Lower leg skin (tissue), 4 donors: ENCODE measurements around the gene FILIP1. TPM values are rescaled to one million over a fixed set of nuclear protein-coding genes. Genes with fewer than 3 reads are reported as not detected.

Experiments used
- DNase-seq, 2 donors: peaks; one replicate each; pipeline ENCODE4 v3.0.0-alpha.2; 2019; ENCODE audit warnings: low spot score in 2 of 2
- H3K4me3 ChIP-seq: fragments of 200-600 bp; sonication (generic); 2 replicates; pipeline ENCODE4 v1.5.1; 2017; ENCODE audit warnings: mild to moderate bottlenecking, low read depth; ENCODE audit not compliant: poor library complexity, severe bottlenecking
- POLR2A ChIP-seq, 2 donors: fragments of 450-650 bp; IDR thresholded peaks; one replicate each; pipeline ENCODE4 v1.6.1; 2016 to 2017; ENCODE audit warnings: antibody characterized with exemption in 2 of 2, mild to moderate bottlenecking in 1 of 2, moderate library complexity in 1 of 2
- WGBS, 2 donors: methylation state at CpG; one replicate each; pipeline ENCODE4 v1.1.5; 2018; 5-methylcytosine and 5-hydroxymethylcytosine counted together
- intact Hi-C: fragments of 100-400 bp; cut with DNase I; formaldehyde crosslinking; loops from one replicate; pipeline ENCODE4 v1.15.0; 2023; ENCODE audit warnings: low total_unique reads
- total RNA-seq, 4 donors: library from RNA; depleted of rRNA; stranded (reverse); fragments of >200 nt; gene quantifications; one replicate each; pipeline ENCODE4 v1.1.0, GENCODE V29; 2016
- TF ChIP-seq, protein P1 (sequence below), 3 donors: fragments of 450-650 bp; IDR thresholded peaks; one replicate each; pipeline ENCODE4 v1.5.1; 2016; ENCODE audit warnings: antibody characterized with exemption in 3 of 3, mild to moderate bottlenecking in 3 of 3, moderate library complexity in 2 of 3

The FILIP1 gene, protein sequence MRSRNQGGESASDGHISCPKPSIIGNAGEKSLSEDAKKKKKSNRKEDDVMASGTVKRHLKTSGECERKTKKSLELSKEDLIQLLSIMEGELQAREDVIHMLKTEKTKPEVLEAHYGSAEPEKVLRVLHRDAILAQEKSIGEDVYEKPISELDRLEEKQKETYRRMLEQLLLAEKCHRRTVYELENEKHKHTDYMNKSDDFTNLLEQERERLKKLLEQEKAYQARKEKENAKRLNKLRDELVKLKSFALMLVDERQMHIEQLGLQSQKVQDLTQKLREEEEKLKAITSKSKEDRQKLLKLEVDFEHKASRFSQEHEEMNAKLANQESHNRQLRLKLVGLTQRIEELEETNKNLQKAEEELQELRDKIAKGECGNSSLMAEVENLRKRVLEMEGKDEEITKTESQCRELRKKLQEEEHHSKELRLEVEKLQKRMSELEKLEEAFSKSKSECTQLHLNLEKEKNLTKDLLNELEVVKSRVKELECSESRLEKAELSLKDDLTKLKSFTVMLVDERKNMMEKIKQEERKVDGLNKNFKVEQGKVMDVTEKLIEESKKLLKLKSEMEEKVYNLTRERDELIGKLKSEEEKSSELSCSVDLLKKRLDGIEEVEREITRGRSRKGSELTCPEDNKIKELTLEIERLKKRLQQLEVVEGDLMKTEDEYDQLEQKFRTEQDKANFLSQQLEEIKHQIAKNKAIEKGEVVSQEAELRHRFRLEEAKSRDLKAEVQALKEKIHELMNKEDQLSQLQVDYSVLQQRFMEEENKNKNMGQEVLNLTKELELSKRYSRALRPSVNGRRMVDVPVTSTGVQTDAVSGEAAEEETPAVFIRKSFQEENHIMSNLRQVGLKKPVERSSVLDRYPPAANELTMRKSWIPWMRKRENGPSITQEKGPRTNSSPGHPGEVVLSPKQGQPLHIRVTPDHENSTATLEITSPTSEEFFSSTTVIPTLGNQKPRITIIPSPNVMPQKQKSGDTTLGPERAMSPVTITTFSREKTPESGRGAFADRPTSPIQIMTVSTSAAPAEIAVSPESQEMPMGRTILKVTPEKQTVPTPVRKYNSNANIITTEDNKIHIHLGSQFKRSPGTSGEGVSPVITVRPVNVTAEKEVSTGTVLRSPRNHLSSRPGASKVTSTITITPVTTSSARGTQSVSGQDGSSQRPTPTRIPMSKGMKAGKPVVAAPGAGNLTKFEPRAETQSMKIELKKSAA (N-terminal part only)
- 1 to 10 TPM in 2 of 4 donors, under 1 TPM in 2; 0.38 to 1.6 (median 0.92) TPM for total RNA-seq

DNA sequence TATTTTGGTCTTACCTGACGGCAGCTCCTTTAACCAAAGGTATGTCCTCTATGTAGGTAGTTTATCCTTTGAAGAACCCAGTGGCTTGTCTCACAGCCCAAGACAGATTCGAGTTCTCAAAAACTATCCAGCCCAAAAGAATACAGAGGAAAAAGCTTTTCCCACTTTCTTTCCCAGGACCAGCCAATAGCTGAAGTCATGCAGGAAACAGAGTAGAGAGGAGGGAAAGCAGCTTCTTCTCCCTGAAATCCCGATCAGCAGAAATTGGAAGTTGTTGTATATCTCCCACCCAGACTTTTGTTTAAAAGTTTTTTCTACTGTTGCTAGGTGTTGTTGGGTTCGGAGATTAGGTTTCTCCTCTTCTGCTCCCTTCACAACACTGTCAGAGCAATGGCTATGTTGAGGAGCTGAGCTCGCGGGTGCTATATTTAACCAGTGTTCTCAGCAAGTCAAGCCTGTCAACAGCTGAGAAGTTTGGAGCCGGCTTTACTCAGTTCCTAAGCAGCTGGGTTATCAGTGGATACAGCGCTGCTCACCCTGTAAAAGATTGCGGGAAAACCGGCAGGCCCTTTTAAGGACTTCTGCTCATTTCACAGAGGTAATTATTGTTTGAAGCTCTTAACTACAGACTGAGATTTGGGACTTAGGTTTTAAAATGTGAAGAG, at the start of gene FILIP1:
TSS of gene FILIP1 (minus strand) at position 401 of the 665 bp plus-strand sequence. CDS start 78,828 bp downstream, outside the sequence.
- intact Hi-C loops, result no loop called here
- H3K4me3 ChIP-seq, result no peak within 1 kb of the TSS
- DNase-seq, result no peak
- no peak for TF ChIP-seq POLR2A (IDR thresholded peaks at IDR 0.05)
- WGBS, 2 donors, result 32 to 42% methylated on average over 10 of the region's 10 CpGs

DNA sequence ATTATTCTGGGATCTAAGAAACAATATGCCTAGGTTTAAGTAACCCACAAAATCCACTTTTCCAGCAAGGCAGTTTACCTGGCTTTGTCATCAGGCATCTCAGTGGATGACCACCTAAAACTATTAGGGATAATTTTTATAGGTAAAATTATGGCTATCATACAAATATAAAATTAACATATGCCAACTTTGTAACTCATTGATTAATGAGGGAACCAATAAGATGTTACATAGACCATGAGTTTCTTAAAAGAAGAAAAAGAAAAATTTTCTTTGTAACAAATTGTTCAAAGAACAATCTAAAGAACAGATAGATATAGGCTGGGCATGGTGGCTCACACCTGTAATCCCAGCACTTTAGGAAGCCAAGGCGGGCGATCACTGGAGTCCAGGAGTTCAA, 49.7 kb upstream of the FILIP1 start:
- intact Hi-C loops, result no loop called here
- 90 to 94% methylated on average over 2 of the region's 2 CpGs for WGBS, 2 donors
- no peak for TF ChIP-seq POLR2A (IDR thresholded peaks at IDR 0.05)
- TF ChIP-seq, protein P1, sequence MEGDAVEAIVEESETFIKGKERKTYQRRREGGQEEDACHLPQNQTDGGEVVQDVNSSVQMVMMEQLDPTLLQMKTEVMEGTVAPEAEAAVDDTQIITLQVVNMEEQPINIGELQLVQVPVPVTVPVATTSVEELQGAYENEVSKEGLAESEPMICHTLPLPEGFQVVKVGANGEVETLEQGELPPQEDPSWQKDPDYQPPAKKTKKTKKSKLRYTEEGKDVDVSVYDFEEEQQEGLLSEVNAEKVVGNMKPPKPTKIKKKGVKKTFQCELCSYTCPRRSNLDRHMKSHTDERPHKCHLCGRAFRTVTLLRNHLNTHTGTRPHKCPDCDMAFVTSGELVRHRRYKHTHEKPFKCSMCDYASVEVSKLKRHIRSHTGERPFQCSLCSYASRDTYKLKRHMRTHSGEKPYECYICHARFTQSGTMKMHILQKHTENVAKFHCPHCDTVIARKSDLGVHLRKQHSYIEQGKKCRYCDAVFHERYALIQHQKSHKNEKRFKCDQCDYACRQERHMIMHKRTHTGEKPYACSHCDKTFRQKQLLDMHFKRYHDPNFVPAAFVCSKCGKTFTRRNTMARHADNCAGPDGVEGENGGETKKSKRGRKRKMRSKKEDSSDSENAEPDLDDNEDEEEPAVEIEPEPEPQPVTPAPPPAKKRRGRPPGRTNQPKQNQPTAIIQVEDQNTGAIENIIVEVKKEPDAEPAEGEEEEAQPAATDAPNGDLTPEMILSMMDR (IDR thresholded peaks at IDR 0.05), result no peak
- no peak overlapping the region for H3K4me3 ChIP-seq
- no peak for DNase-seq

DNA sequence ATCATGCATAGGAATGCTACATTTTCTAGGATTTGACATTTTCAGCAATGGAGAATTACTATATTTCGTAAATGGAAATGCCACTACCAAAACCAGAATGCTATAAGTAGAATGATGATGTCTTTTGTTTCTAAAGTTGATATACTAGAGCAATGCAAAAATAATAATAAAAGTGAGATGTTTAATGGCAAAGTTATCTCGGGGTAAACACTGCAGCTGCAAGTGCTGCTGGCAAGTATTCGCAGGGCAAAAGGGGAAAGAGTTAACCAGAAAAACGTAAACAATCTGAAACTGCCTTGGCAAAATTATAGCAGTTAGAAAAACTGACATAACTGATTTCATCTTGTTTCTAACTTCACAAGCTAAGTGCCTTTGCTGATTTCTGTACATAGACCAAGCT, 45.5 kb upstream of the FILIP1 start:
- no peak for DNase-seq
- WGBS, 2 donors, result 69 to 79% methylated on average over 4 of the region's 4 CpGs
- TF ChIP-seq POLR2A (IDR thresholded peaks at IDR 0.05), result no peak
- TF ChIP-seq, protein P1 (IDR thresholded peaks at IDR 0.05), result no peak
- no peak overlapping the region for H3K4me3 ChIP-seq
- intact Hi-C loops, result no loop called here

DNA sequence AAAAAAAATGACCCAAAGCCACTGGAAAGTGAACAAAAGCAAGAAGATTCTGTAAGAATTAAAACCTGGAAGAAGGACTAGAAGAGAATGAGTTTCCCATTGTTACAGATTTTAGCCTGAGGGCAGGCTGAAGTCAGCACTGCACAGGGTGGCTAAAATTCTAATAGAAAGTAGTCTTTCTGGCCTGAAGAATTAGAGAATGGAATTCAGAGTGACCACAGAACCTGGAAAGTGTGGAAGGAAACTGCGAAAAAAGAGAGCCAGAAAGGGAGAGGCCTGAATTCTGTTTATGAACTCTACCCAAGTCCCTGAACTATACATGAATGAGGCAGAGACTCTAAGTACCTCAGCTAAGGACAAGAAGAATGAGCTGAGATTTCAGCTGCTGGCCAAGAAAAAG, 38.9 kb upstream of the FILIP1 start:
- intact Hi-C loops, result no loop called here
- H3K4me3 ChIP-seq, result no peak overlapping the region
- DNase-seq, result no peak
- 78 to 89% methylated on average over 1 of the region's 1 CpG for WGBS, 2 donors
- TF ChIP-seq, protein P1 (IDR thresholded peaks at IDR 0.05), result no peak
- TF ChIP-seq POLR2A (IDR thresholded peaks at IDR 0.05), result no peak

DNA sequence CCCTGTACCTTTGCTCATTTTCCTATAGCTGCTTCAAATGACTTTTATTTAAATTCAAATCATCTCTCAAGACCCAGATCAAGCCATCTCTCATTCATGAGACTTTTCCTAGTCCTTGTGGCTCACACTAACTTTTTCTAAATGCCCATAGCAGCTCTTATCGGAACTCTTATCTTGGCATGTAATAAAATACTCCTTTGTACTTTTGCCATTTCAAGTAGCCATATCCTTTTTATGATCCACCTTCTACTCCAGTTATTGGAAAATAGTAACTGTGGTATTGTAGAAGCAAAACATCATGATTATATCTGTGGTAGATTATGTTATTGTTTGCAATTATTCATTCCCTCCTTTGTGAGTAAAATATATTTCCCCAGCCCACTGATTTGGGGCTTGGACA, 37.6 kb upstream of the FILIP1 start:
- no peak for DNase-seq
- 83 to 86% methylated on average over 1 of the region's 1 CpG for WGBS, 2 donors
- intact Hi-C loops, result no loop called here
- TF ChIP-seq, protein P1 (IDR thresholded peaks at IDR 0.05), result no peak
- TF ChIP-seq POLR2A (IDR thresholded peaks at IDR 0.05), result no peak
- H3K4me3 ChIP-seq, result no peak overlapping the region
